ENCODE data around the gene NSG1. TPM values are rescaled to one million over a fixed set of nuclear protein-coding genes. Genes with fewer than 3 reads are reported as not detected.

Gene NSG1
- total and polyA plus RNA-seq, 2 of the 8 experiments (the other 6 are each of a cell fraction or from before 2014, with no cell fraction given), result 35.7 to 61.4 TPM

GRCh38 chr4:4355302-4355701 is 31.6 kb upstream of the NSG1 start:
- Histone ChIP-seq H3K27me3 (replicated peaks in 1 of 4; ENCODE audit: control insufficient read depth in 3 of 4, extremely low read depth in 1 of 4, insufficient read depth in 3 of 4, low read length in 3 of 4) (no peaks in the 10 kb centered on the region; a peak in 1 of 7 replicates), H3K79me1 (ENCODE audit: low read depth, low read length) (no peaks in the 10 kb centered on the region), H3K18ac (ENCODE audit: extremely low read depth, low read length) (no peak overlapping the region), H2BK5ac (ENCODE audit: low read depth, low read length) (no peak overlapping the region), H3K4me1 (replicated peaks in 1 of 4; ENCODE audit: control insufficient read depth in 3 of 4, insufficient read depth in 4 of 4, low read length in 3 of 4) (peaks cover 0 to 4% (median 1%) of the 10 kb centered on the region in 4 experiments; a peak in 4 of 7 replicates), H3K9me3 (ENCODE audit: insufficient read depth in 2 of 2, low read depth in 1 of 2, low read length in 1 of 2) (no peaks in the 10 kb centered on the region), H2BK20ac (ENCODE audit: low read length) (no peak overlapping the region), H3K4me2 (ENCODE audit: insufficient read depth in 1 of 2, low read depth in 2 of 2, low read length in 2 of 2) (no peak overlapping the region), H3K23me2 (ENCODE audit: low read depth, low read length) (no peaks in the 10 kb centered on the region), H2BK15ac (ENCODE audit: low read length) (no peak overlapping the region), H3K4ac (replicated peaks; ENCODE audit: insufficient read length, low read depth, low read length) (no peak overlapping the region), H2BK120ac (replicated peaks; ENCODE audit: low read depth, low read length) (no peak overlapping the region), H3K27ac (ENCODE audit: low read depth, low read length) (no peak overlapping the region), H3K23ac (ENCODE audit: insufficient read length) (no peak overlapping the region), H3K36me3 (ENCODE audit: control insufficient read depth in 2 of 4, insufficient read depth in 4 of 4, low read length in 3 of 4) (no peaks in the 10 kb centered on the region), H4K8ac (ENCODE audit: extremely low read depth, insufficient read depth, low read length) (no peak overlapping the region), H4K20me1 (replicated peaks in 1 of 2; ENCODE audit: control insufficient read depth in 1 of 2, insufficient read depth in 2 of 2, low read length in 2 of 2) (no peaks in the 10 kb centered on the region), H2AK5ac (ENCODE audit: low read depth, low read length) (no peak overlapping the region), H2BK12ac (ENCODE audit: low read depth, low read length) (no peak overlapping the region), H3K56ac (replicated peaks; ENCODE audit: insufficient read length, low read depth, low read length) (no peak overlapping the region), H2AFZ (ENCODE audit: low read length) (no peak overlapping the region), H4K5ac (ENCODE audit: insufficient read length, low read depth, low read length) (no peak overlapping the region), H4K91ac (replicated peaks; ENCODE audit: insufficient read length, low read length) (no peak overlapping the region), H3K14ac (ENCODE audit: insufficient read length) (no peak overlapping the region), H3K79me2 (ENCODE audit: control insufficient read depth in 1 of 2, insufficient read depth in 2 of 2, low read length in 2 of 2) (no peaks in the 10 kb centered on the region), H3K9ac (replicated peaks in 1 of 4; ENCODE audit: extremely low read depth in 1 of 4, low read depth in 3 of 4, low read length in 3 of 4) (no peak overlapping the region), H3K4me3 (ENCODE audit: extremely low read depth in 1 of 4, insufficient read depth in 2 of 4, low read depth in 3 of 4, low read length in 4 of 4) (no peak overlapping the region)
- TF ChIP-seq SUZ12 (IDR thresholded peaks at IDR 0.05; ENCODE audit: low read length), result no peak
- no peak for TF ChIP-seq CEBPB (IDR thresholded peaks at IDR 0.05; ENCODE audit: low read depth, low read length)
- no peak for TF ChIP-seq TEAD4 (IDR thresholded peaks at IDR 0.05; ENCODE audit: low read depth, low read length)
- TF ChIP-seq E2F6 (IDR thresholded peaks at IDR 0.05), result no peak
- TF ChIP-seq SRF (IDR thresholded peaks at IDR 0.05; ENCODE audit: low read depth, low read length), result no peak
- no peak for TF ChIP-seq RBBP5 (IDR thresholded peaks at IDR 0.05; ENCODE audit: borderline replicate concordance, low read depth, low read length)
- TF ChIP-seq ASH2L (IDR thresholded peaks at IDR 0.05; ENCODE audit: low read length), result no peak
- no peak for TF ChIP-seq JUN (IDR thresholded peaks at IDR 0.05; ENCODE audit: low read depth, low read length)
- CTCF ChIA-PET (ENCODE audit: partially characterized antibody), result interaction anchor here (0.5 to 2.5 kb wide), 4 partner anchors 11 to 132 kb away, joined by 3 to 7 read pairs (median 5); no protein-coding TSS in a partner anchor
- no peak for DNase-seq (ENCODE audit: low read depth in 1 of 2, low spot score in 2 of 2)
- POLR2A ChIA-PET (ENCODE audit: partially characterized antibody), result no interaction called here
- no peak for FAIRE-seq
- 89% methylated on average over 1 of the region's 1 CpG; no CpG with 5 or more reads in 1 of the 2 experiments for WGBS, 2 experiments (ENCODE audit: extremely low coverage in 1 of 2, insufficient coverage in 1 of 2, insufficient read length in 1 of 2, insufficient replicate concordance in 2 of 2, low coverage in 1 of 2, low lambda C conversion rate in 2 of 2, missing lambda C conversion rate in 1 of 2)

Measured in H1 (cell line).